Tibial artery (tissue), 4 donors: Measurements from ENCODE around the gene CEP19.
"Not testable (repeated sequence)": the region's sequence is repeated elsewhere in the genome, so short reads cannot be mapped to it uniquely, and the experiment has no call there.

ENCODE experiments used
- DNase-seq, 2 donors: peaks; one replicate each; pipeline ENCODE4 v3.0.0-alpha.2; 2019
- H3K27ac ChIP-seq, 2 donors: fragments of 200-600 bp; sonication (generic) in 1 of 2; 1 replicate in 1 of 2; 2 replicates in 1 of 2; pipeline ENCODE4 v1.5.1; 2018 to 2019; ENCODE audit warnings: mild to moderate bottlenecking in 1 of 2
- H3K27me3 ChIP-seq, 2 donors: fragments of 200-600 bp; sonication (generic) in 1 of 2; one replicate each; pipeline versions ENCODE4 v1.5.1 to v1.6.0; 2016 to 2019
- H3K36me3 ChIP-seq, 3 donors: fragments of 200-600 bp; sonication (generic) in 2 of 3; one replicate each; pipeline ENCODE4 v1.5.1; 2016 to 2019; ENCODE audit warnings: mild to moderate bottlenecking in 2 of 3
- H3K4me1 ChIP-seq, 4 donors: fragments of 200-600 bp; sonication (generic) in 2 of 4; 1 replicate in 3 of 4; 2 replicates in 1 of 4; pipeline ENCODE4 v1.5.1; 2016 to 2019
- H3K4me3 ChIP-seq, 2 donors: fragments of 200-600 bp; sonication (generic) in 1 of 2; 1 replicate in 1 of 2; 2 replicates in 1 of 2; pipeline ENCODE4 v1.5.1; 2018 to 2019; ENCODE audit warnings: mild to moderate bottlenecking in 2 of 2
- H3K9me3 ChIP-seq, 3 donors: fragments of 200-600 bp; sonication (generic) in 1 of 3; one replicate each; pipeline ENCODE4 v1.5.1; 2016 to 2019
- CTCF ChIP-seq, 2 experiments: fragments of 200-600 bp in 1 of 2; fragments of 450-650 bp in 1 of 2; IDR thresholded peaks; one replicate each; pipeline ENCODE4 v1.5.1; 2017 to 2019; ENCODE audit warnings: antibody characterized with exemption in 2 of 2, mild to moderate bottlenecking in 1 of 2, moderate library complexity in 1 of 2
- intact Hi-C: fragments of 100-400 bp; cut with DNase I; formaldehyde crosslinking; loops from one replicate; pipeline ENCODE4 v1.15.0; 2023; ENCODE audit warnings: low total_unique reads

CEP19 gene

DNA sequence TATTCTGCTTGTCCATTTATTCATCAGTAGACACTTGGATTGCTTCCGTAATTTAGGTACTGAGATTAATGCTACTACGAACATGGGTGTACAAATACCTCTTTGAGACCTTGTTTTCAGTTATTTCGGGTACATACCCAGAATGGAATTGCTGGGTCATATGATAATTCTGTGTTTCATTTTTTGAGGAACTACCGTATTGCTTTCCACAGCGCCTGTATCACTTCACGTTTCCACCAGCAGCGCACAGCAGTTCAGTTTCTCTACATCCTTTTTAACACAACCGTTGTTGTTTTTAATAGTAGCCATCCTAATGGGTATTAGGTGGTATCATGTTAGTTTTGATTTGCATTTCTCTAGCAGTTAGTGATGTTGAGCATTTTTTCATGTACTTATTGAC lies 37.1 kb upstream of the CEP19 start:
- peaks cover 0 to 9% (median 0%) of the 10 kb centered on the region in 3 donors for H3K36me3 ChIP-seq
- H3K4me1 ChIP-seq: peaks cover 0 to 5% (median 2%) of the 10 kb centered on the region in 4 donors
- TF ChIP-seq CTCF (IDR thresholded peaks at IDR 0.05): no peak
- H3K9me3 ChIP-seq: no peaks in the 10 kb centered on the region
- H3K4me3 ChIP-seq: no peak overlapping the region
- H3K27ac ChIP-seq: no peak overlapping the region
- DNase-seq: no peak
- intact Hi-C loops: loop anchor here (10.0 kb wide), 1 partner anchor 216 kb away; the partner anchor contains the start of gene PIGZ
- no peaks in the 10 kb centered on the region for H3K27me3 ChIP-seq

- peaks cover 0 to 30% (median 10%) of the 10 kb centered on the region in 4 donors for H3K4me1 ChIP-seq
- not testable (repeated sequence) for DNase-seq, H3K36me3 ChIP-seq, H3K9me3 ChIP-seq, H3K27ac ChIP-seq, H3K27me3 ChIP-seq, H3K4me3 ChIP-seq
- intact Hi-C loops: loop anchor here (10.0 kb wide), 1 partner anchor 221 kb away; the partner anchor contains the start of gene PIGZ
Measured at GRCh38 chr3:196743569-196743968, 31.5 kb upstream of the CEP19 start.

- no peak for TF ChIP-seq CTCF (IDR thresholded peaks at IDR 0.05)
Measured at GRCh38 chr3:196741249-196741889, 29.3 kb upstream of the CEP19 start.

DNA sequence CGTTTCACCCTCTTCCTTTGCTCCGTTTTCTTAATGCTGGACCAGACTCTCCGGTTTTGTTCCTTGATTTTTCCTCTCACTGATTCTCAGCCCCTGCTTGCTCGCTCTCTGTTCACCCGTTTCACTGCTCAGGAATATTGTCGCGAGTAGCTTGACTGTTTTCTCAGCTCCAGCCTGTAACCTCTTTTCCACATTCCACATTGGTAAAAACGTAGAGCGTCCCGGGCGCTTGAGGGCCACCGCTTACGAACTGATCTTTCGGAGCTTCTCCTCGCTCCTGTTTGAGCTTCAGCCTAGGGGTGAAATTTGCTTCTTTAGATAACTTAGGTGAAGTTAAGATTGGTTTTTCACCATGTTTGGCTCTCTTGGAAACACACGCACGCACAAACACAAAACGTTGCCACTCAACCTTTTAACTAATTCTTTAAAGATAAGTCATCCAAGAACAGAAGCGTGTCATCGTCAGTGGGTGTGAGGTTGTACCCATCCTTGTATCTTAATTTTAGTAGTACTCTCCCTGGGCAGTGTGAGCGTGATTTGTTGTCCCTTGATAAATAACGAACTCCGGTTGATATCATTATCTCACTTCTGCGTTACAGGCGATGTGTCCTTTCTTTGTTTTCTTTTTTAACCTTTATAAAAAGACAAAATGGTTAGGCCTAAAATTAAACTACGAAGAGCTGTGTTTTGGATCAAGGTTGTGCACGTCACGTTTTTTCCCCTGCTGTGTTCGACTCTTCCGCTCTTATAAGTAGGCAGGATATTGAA lies 28.6 kb upstream of the CEP19 start:
- no peak for DNase-seq
- no peaks in the 10 kb centered on the region for H3K9me3 ChIP-seq
- intact Hi-C loops: loop anchor here (10.0 kb wide), 1 partner anchor 224 kb away; the partner anchor contains the start of gene PIGZ
- no peaks in the 10 kb centered on the region for H3K36me3 ChIP-seq
- H3K27ac ChIP-seq: peak overlapping the region; percentile 91 to 99
- peaks cover 0 to 30% (median 10%) of the 10 kb centered on the region in 4 donors for H3K4me1 ChIP-seq
- H3K27me3 ChIP-seq: no peaks in the 10 kb centered on the region
- TF ChIP-seq CTCF (IDR thresholded peaks at IDR 0.05): no peak
- H3K4me3 ChIP-seq: peak overlapping the region; percentile 77 to 97

More at GRCh38 chr3:196741249-196741889, 29.3 kb upstream of the CEP19 start:
- Histone ChIP-seq H3K27ac (peak overlapping the region; percentile 91 to 99), H3K9me3 (no peaks in the 10 kb centered on the region), H3K4me3 (peak overlapping the region; percentile 77 to 97), H3K36me3 (no peaks in the 10 kb centered on the region), H3K27me3 (no peaks in the 10 kb centered on the region), H3K4me1 (peaks cover 0 to 30% (median 10%) of the 10 kb centered on the region in 4 donors)
- DNase-seq: no peak
- intact Hi-C loops: loop anchor here (10.0 kb wide), 1 partner anchor 223 kb away; the partner anchor contains the start of gene PIGZ

DNA sequence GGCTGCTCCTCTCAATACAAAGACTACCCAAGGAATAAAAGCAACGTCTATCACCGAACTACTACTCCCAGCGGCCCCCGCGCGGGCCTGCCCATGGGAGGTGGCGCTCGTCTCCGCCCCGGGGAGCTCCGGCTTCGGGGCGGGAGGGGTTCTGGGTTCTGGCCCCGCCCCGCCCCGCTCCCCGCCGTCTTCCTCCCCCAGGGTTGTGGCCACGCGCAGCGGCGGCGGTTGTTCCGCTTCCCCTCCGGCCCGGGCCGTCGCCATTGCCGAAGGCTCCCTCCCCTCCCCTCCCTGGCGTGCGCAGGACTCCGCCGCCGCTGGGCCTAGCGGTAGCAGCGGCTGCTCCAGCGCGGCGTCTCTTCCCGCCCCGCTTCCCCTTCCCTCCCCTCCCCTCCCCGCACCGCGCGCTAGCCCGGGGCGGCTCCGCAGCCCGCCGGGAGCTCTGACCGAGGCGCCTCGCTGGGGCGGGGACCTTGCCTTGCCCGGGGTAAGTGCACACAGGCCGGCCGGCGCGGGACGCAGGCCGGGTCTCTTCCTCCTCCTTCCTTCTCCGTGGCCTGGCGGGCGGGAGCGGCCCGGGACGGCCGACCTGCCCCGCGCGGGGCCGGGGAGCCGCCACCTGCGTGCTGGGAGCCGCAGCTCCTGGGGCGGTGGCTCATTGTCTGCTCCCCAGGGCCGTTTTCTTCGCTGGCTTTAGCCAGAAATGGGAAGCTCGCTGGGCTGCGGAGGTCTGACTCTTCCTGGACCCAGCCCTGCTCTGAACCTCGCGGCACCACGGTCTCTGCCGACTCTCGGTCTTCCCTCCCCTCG lies 27.8 kb upstream of the CEP19 start, which contains the start of gene PAK2:
Gene PAK2 (plus strand): TSS at position 187 of the 810 bp plus-strand sequence. CDS start 42,790 bp downstream, outside the sequence.
- Histone ChIP-seq H3K36me3 (no peaks in the 10 kb centered on the region), H3K9me3 (no peaks in the 10 kb centered on the region), H3K27ac (peak within 1 kb of the TSS; percentile 91 to 99), H3K27me3 (no peaks in the 10 kb centered on the region), H3K4me1 (peaks cover 0 to 30% (median 8%) of the 10 kb centered on the region in 4 donors), H3K4me3 (peak within 1 kb of the TSS; percentile 77 to 97)
- no peak for TF ChIP-seq CTCF (IDR thresholded peaks at IDR 0.05)
- intact Hi-C loops: loop anchor here (10.0 kb wide), 1 partner anchor 225 kb away; the partner anchor contains the start of gene PIGZ
- DNase-seq: peak; percentile 91 to 95
